Brain microvascular endothelial cell (primary cell): Measurements from ENCODE around the gene CDNF.
A peak's percentile ranks its signal among the peaks of the same experiment; 100 is the strongest.

ENCODE experiments used
- DNase-seq: peaks from one replicate; pipeline ENCODE4 v3.0.0-alpha.2; 2020
- H3K27ac ChIP-seq: fragments of 250-450 bp; sonication (Bioruptor Pico); 2 replicates; pipeline ENCODE4 v1.5.1; 2020; ENCODE audit warnings: mild to moderate bottlenecking, moderate library complexity
- H3K27me3 ChIP-seq: fragments of 250-450 bp; sonication (Bioruptor Pico); replicated peaks from 2 replicates; pipeline ENCODE4 v1.5.1; 2020; ENCODE audit warnings: mild to moderate bottlenecking
- H3K36me3 ChIP-seq: fragments of 250-450 bp; sonication (Bioruptor Pico); replicated peaks from 2 replicates; pipeline ENCODE4 v1.5.1; 2020; ENCODE audit warnings: mild to moderate bottlenecking
- H3K4me3 ChIP-seq: 2 replicates; pipeline ENCODE4 v1.5.1; 2011; ENCODE audit warnings: low read depth, mild to moderate bottlenecking, control low read depth, low read length, moderate library complexity
- CTCF ChIP-seq: IDR thresholded peaks from 2 replicates; pipeline ENCODE4 v1.5.1; 2011; ENCODE audit warnings: low read depth, mild to moderate bottlenecking, moderate library complexity, low read length, control low read depth, inconsistent platforms; ENCODE audit errors: missing control alignments
- in situ Hi-C: cut with HindIII; loops from 2 replicates; pipeline ENCODE4 v1.10.0; 2017; ENCODE audit warnings: low sequenced_read_pairs, low pct_ligation_motif_present

The CDNF gene

GRCh38 chr10:14781763-14782162 is 56.1 kb downstream of the CDNF start:
- no peak for TF ChIP-seq CTCF
- no peak overlapping the region for H3K27ac ChIP-seq
- no peak for DNase-seq
- H3K27me3 ChIP-seq, result no peaks in the 10 kb centered on the region
- no peak overlapping the region for H3K4me3 ChIP-seq
- in situ Hi-C loops, result no loop called here
- no peaks in the 10 kb centered on the region for H3K36me3 ChIP-seq

- H3K27ac ChIP-seq, result no peak overlapping the region
- no peak for TF ChIP-seq CTCF
- no peak overlapping the region for H3K4me3 ChIP-seq
- H3K27me3 ChIP-seq, result no peaks in the 10 kb centered on the region
- DNase-seq, result peak; percentile 6
- no peaks in the 10 kb centered on the region for H3K36me3 ChIP-seq
- in situ Hi-C loops, result no loop called here
Measured at GRCh38 chr10:14779001-14779651, 58.7 kb downstream of the CDNF start.

GRCh38 chr10:14776546-14776945 is 61.3 kb downstream of the CDNF start:
- in situ Hi-C loops, result no loop called here
- no peak for DNase-seq
- TF ChIP-seq CTCF, result no peak
- no peak overlapping the region for H3K27ac ChIP-seq
- no peaks in the 10 kb centered on the region for H3K27me3 ChIP-seq
- H3K4me3 ChIP-seq, result no peak overlapping the region
- no peaks in the 10 kb centered on the region for H3K36me3 ChIP-seq

GRCh38 chr10:14775656-14776055 is 62.2 kb downstream of the CDNF start:
- Histone ChIP-seq H3K27me3 (no peaks in the 10 kb centered on the region), H3K4me3 (no peak overlapping the region), H3K27ac (no peak overlapping the region), H3K36me3 (no peaks in the 10 kb centered on the region)
- DNase-seq, result no peak
- in situ Hi-C loops, result no loop called here
- no peak for TF ChIP-seq CTCF

GRCh38 chr10:14774797-14775196 is 63.0 kb downstream of the CDNF start, which contains the start of gene FAM107B:
Gene FAM107B (minus strand): TSS chr10:14774897. CDS start chr10:14774663, 234 bp downstream.
- H3K4me3 ChIP-seq, result no peak within 1 kb of the TSS
- no peaks in the 10 kb centered on the region for H3K27me3 ChIP-seq
- in situ Hi-C loops, result no loop called here
- no peaks in the 10 kb centered on the region for H3K36me3 ChIP-seq
- no peak for DNase-seq
- H3K27ac ChIP-seq, result no peak within 1 kb of the TSS
- TF ChIP-seq CTCF, result no peak

- no peak overlapping the region for H3K4me3 ChIP-seq
- H3K27ac ChIP-seq, result no peak overlapping the region
- in situ Hi-C loops, result no loop called here
Measured at GRCh38 chr10:14774214-14774580, 63.6 kb downstream of the CDNF start.

More at GRCh38 chr10:14774214-14774580, 63.6 kb downstream of the CDNF start:
- no peak for TF ChIP-seq CTCF
- H3K36me3 ChIP-seq, result no peaks in the 10 kb centered on the region
- DNase-seq, result no peak
- no peaks in the 10 kb centered on the region for H3K27me3 ChIP-seq
